ENCODE results near the gene LAD1. TPM values are rescaled to one million over a fixed set of nuclear protein-coding genes. Genes with fewer than 3 reads are reported as not detected.

Gene LAD1
- total RNA-seq, 1 experiment from 2014 or later: 30.1 TPM

GRCh38 chr1:201378804-201379203 is 20.3 kb downstream of the LAD1 start:
- Histone ChIP-seq H2BK12ac (ENCODE audit: insufficient read length, low read depth, low read length) (no peak overlapping the region), H4K5ac (ENCODE audit: insufficient read length, low read depth, low read length) (no peak overlapping the region), H3T11ph (ENCODE audit: low read length) (no peak overlapping the region), H3K56ac (ENCODE audit: insufficient read length, low read depth, low read length) (no peak overlapping the region), H3K79me2 (ENCODE audit: insufficient read depth, low read length) (no peaks in the 10 kb centered on the region), H2AFZ (ENCODE audit: low read length) (no peak overlapping the region), H3K27ac (ENCODE audit: insufficient read length, low read depth, low read length) (no peak overlapping the region), H3K9me3 (ENCODE audit: control insufficient read depth, low read depth, low read length) (no peaks in the 10 kb centered on the region), H3K23ac (ENCODE audit: insufficient read length, low read depth, low read length) (no peak overlapping the region), H3K9ac (ENCODE audit: extremely low read depth, insufficient read length, low read length) (no peak overlapping the region), H3K4ac (ENCODE audit: low read depth, low read length) (no peak overlapping the region), H4K91ac (ENCODE audit: insufficient read length, low read depth, low read length) (no peak overlapping the region), H2BK15ac (ENCODE audit: low read depth, low read length) (no peak overlapping the region), H3K18ac (ENCODE audit: insufficient read length, low read depth, low read length) (no peak overlapping the region), H2BK5ac (ENCODE audit: insufficient read length, low read length) (no peak overlapping the region), H4K20me1 (ENCODE audit: control insufficient read depth, insufficient read depth, insufficient read length) (no peaks in the 10 kb centered on the region), H2BK120ac (ENCODE audit: low read depth, low read length, poor library complexity, severe bottlenecking) (no peak overlapping the region), H4K8ac (replicated peaks; ENCODE audit: insufficient read length, low read depth, low read length) (no peak overlapping the region), H3K4me2 (ENCODE audit: insufficient read depth, insufficient read length, low read length) (no peak overlapping the region), H3K23me2 (ENCODE audit: insufficient read length, low read depth, low read length, poor library complexity, severe bottlenecking) (no peaks in the 10 kb centered on the region), H3K4me1 (ENCODE audit: insufficient read depth, low read length) (peaks cover 19% of the 10 kb centered on the region; the same call in 1 of the 2 replicates), H3K14ac (ENCODE audit: insufficient read depth, low read length) (no peak overlapping the region), H2AK5ac (ENCODE audit: insufficient read length, low read length) (no peak overlapping the region), H3K27me3 (ENCODE audit: insufficient read depth, low read length) (no peaks in the 10 kb centered on the region), H2BK20ac (ENCODE audit: low read depth, low read length, poor library complexity, severe bottlenecking) (no peak overlapping the region), H3K79me1 (ENCODE audit: insufficient read depth, low read depth, low read length, poor library complexity, severe bottlenecking) (no peaks in the 10 kb centered on the region)
- H3K4me3 Mint-ChIP-seq: no peak overlapping the region
- H3K9me3 Mint-ChIP-seq: no peaks in the 10 kb centered on the region
- no peak for DNase-seq
- no CpG with 5 or more reads among the region's 6 CpGs for WGBS (ENCODE audit: extremely low coverage, insufficient read length, low lambda C conversion rate)
- TF ChIP-seq CTCF (conservative IDR thresholded peaks at IDR 0.05): no peak
- peaks cover 51 to 57% of the 10 kb centered on the region in 2 experiments for H3K4me1 Mint-ChIP-seq
- H3K36me3 Mint-ChIP-seq (ENCODE audit: insufficient read depth in 1 of 3, low read depth in 3 of 3): peaks cover 0 to 12% (median 3%) of the 10 kb centered on the region in 3 experiments; a peak in 2 of 7 replicates
- peak overlapping the region in 1 of 3 experiments; percentile 59; a peak in 3 of 7 replicates for H3K27ac Mint-ChIP-seq
- peaks cover 3% of the 10 kb centered on the region; the same call in 1 of the 2 replicates for H3K27me3 Mint-ChIP-seq (ENCODE audit: low read depth)
